ENCODE measurements around the gene SLC7A6OS. TPM values are rescaled to one million over a fixed set of nuclear protein-coding genes. Genes with fewer than 3 reads are reported as not detected.

SLC7A6OS gene
- polyA plus RNA-seq, 1 experiment: 10.9 TPM

DNA sequence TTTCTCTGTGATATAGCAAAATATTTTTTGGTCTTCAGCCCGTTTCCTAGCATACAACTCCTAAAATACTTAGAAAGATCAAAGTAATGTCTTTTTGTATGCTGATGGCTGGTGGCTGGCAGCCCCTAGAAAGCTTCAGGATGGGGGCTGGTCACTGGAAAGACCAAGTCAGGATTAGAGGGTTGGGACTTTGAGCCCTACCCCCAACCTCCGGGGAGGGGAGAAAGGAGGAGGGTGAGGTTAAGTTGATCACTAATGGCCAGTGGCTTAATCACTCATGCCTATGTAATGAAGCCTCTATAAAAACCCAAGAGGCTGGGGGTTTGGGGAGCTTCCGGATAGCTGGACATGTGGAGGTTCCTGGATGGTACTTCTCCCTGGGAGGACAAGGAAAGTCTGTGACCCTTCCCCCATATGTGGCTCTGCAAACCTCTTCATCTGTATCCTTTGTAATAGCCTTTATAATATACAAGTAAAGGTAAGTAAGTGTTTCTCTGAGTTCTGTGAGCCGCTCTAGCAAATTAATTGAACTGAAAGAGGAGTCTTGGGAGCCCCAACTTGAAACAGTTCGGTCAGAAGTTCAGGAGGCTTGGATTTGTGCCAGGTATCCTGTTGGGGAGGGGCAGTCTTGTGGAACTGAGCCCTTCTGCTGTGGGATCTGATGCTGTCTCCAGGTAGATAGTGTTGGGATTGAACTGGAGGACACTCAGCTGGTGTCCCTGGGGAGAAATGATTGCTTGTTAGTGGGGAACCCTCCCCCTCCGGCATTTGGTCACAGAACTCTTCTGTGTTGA is 42.9 kb downstream of the SLC7A6OS start:
- POLR2A ChIA-PET: no interaction called here
- H3K4me3 ChIP-seq (ENCODE audit: low read depth, low read length): no peak overlapping the region
- TF ChIP-seq, protein P1, sequence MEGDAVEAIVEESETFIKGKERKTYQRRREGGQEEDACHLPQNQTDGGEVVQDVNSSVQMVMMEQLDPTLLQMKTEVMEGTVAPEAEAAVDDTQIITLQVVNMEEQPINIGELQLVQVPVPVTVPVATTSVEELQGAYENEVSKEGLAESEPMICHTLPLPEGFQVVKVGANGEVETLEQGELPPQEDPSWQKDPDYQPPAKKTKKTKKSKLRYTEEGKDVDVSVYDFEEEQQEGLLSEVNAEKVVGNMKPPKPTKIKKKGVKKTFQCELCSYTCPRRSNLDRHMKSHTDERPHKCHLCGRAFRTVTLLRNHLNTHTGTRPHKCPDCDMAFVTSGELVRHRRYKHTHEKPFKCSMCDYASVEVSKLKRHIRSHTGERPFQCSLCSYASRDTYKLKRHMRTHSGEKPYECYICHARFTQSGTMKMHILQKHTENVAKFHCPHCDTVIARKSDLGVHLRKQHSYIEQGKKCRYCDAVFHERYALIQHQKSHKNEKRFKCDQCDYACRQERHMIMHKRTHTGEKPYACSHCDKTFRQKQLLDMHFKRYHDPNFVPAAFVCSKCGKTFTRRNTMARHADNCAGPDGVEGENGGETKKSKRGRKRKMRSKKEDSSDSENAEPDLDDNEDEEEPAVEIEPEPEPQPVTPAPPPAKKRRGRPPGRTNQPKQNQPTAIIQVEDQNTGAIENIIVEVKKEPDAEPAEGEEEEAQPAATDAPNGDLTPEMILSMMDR (IDR thresholded peaks at IDR 0.05; ENCODE audit: low read depth, low read length): no peak
- H3K27me3 ChIP-seq (ENCODE audit: control insufficient read depth, insufficient read depth, low read length): no peaks in the 10 kb centered on the region
- H3K9me3 ChIP-seq (ENCODE audit: control insufficient read depth, insufficient read depth, low read length): no peaks in the 10 kb centered on the region; the same call in 1 of the 2 replicates
- DNase-seq (ENCODE audit: low read depth, low spot score): no peak
- CTCF ChIA-PET: interaction anchor here (1.7 kb wide), 1 partner anchor 61 kb away, joined by 4 read pairs; no protein-coding TSS in a partner anchor
- H3K27ac ChIP-seq (ENCODE audit: low read depth, low read length): no peak overlapping the region

DNA sequence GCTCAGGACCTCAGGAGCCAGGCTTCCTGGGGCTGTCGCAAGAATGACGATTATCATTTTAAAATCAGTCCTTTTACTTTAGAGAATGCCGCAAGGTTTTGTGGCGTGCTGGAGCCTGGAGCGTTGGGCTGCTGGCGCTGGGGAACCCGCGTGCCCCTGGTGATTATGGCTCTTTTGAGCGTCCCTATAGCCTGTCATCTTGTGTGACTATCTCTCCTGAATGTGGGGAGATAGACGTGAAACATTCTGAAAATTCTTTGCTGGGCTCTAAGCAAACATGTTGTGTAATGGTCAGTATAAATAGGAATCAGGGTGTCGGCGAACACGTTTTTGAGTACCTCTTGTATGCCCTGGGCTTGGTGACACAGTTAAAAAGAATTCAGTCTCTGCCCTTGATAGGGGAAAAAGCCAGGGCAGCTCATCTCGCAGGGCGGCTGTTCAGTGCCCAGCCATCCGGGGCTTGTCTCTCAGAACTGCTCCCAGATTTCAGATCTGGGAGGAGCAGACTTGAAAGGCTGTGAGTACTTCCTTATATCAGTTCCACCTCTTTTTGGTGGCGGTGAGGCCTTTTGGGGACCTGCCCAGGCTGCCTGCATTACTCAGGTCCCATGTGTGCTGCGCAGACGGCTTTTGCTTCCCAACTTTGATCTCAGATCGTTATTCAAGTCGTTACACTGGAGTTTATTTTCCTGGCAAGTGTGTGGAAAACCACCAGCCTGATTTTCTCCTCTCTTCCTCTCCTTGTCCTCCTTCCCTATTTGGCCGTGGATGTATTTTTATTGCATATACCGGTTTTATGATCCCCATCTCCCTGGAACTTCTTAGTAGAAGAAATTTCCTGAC is 45.4 kb downstream of the SLC7A6OS start:
- TF ChIP-seq, protein P1 (IDR thresholded peaks at IDR 0.05; ENCODE audit: low read depth, low read length): no peak

DNA sequence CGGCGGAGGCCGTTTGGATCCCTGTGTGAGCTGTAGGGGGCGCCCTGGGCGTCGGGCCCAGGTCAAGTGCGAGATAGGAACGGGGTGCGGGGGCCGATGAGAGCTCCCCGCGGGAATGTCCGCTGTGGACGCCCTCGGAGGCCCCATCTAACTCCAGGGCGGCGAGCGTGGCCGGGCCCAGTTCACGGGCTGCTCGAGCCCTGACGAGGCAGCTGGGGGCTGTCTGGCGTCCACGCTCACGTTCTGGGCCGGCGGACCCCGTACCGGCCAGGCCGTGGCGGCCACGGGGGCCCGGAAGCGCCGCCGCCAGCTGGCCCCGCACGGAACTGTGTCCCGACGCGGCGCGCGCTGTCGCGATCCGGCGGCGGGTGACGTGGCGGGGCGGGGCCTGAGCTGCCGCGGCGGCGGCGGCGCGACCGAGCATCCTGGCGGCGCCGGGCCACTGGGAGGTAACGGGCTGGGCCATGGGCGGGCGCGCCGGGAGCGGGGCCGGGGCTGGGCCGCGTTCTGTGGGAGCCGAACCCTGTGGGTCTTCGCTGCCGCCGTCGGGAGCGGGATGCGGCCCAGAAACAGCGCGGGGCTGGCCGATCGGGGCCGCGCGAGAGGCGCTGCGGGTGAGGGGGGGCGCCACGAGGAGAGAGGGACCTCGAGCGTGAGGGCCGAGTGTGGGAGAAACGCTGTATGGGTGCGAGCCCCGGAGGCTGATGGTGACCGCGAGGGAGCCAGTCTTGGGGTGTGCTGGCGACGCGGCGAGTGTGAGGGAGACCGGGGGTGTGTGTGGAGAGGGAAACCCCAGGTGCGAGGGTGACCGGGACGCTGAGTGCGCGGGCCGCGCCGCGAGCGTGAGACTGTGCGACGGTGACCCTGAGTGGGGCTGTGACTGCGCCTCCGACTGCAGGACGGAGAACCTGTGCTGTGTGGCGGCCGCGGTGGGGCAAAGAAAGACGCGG is 46.3 kb downstream of the SLC7A6OS start, which contains the start of gene SLC7A6:
Gene SLC7A6, plus strand, starts transcription at position 399 of the 950 bp plus-strand sequence. CDS start 10,201 bp downstream, outside the sequence.
- Histone ChIP-seq H3K27ac (ENCODE audit: low read depth, low read length) (peak within 1 kb of the TSS; percentile 94), H3K4me3 (ENCODE audit: low read depth, low read length) (peak within 1 kb of the TSS; percentile 98), H3K9me3 (ENCODE audit: control insufficient read depth, insufficient read depth, low read length) (no peaks in the 10 kb centered on the region; the same call in 1 of the 2 replicates), H3K27me3 (ENCODE audit: control insufficient read depth, insufficient read depth, low read length) (no peaks in the 10 kb centered on the region)
- TF ChIP-seq, protein P1 (IDR thresholded peaks at IDR 0.05; ENCODE audit: low read depth, low read length): peak; percentile 73; the same call in 1 of the 2 replicates
- ChIA-PET CTCF (interaction anchor here (0.6 to 5.8 kb wide), 24 partner anchors 9 to 443 kb away, joined by 3 to 158 read pairs (median 4); partner anchors contain the start of genes PLA2G15, PRMT7 and SLC7A6OS), POLR2A (interaction anchor here (0.5 to 1.9 kb wide), 11 partner anchors 12 to 305 kb away, joined by 3 to 19 read pairs (median 4); partner anchors contain the start of genes NFATC3, PRMT7 and SLC7A6OS)
- DNase-seq (ENCODE audit: low read depth, low spot score): no peak

More for the DNA sequence above, 45.4 kb downstream of the SLC7A6OS start:
- Histone ChIP-seq H3K27me3 (ENCODE audit: control insufficient read depth, insufficient read depth, low read length) (no peaks in the 10 kb centered on the region), H3K4me3 (ENCODE audit: low read depth, low read length) (peak overlapping the region; percentile 98), H3K9me3 (ENCODE audit: control insufficient read depth, insufficient read depth, low read length) (no peaks in the 10 kb centered on the region; the same call in 1 of the 2 replicates), H3K27ac (ENCODE audit: low read depth, low read length) (peak overlapping the region; percentile 94)
- no peak for DNase-seq (ENCODE audit: low read depth, low spot score)
- ChIA-PET CTCF (interaction anchor here (5.8 kb wide), 1 partner anchor 60 kb away, joined by 158 read pairs; no protein-coding TSS in a partner anchor), POLR2A (interaction anchor here (0.5 to 1.9 kb wide), 2 partner anchors 22 to 23 kb away, joined by 5 to 9 read pairs; no protein-coding TSS in a partner anchor)

DNA sequence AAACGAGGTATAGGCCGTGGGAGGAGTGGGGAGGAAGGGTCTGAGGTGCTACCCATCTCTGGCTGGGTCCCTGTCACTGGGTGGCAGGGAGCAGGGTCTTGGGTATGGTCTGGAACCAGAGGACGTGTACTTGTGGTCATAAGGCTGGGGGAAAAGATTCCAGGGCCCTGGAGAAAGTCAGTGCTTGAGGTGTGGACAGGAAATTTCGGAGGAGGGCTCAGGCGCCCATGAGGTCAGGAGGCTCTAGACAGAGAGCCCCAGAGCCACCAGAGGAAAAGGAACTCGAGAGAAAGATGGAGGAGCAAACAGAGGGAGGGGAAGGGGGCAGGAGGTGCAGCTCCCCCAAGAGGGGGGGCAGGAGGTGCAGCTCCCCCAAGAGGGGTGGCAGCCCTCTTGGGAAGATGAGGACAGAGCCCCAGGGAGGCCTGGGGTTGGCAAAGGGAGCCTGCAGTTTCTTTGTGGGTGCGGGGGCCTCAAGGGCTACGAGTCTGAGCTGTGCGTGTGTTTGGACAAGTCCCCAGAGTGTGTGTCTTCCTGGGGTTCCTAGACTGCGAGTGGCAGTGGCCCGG is 47.1 kb downstream of the SLC7A6OS start:
- no peak for DNase-seq (ENCODE audit: low read depth, low spot score)
- POLR2A ChIA-PET: interaction anchor here (0.7 to 1.9 kb wide), 9 partner anchors 11 to 304 kb away, joined by 3 to 19 read pairs (median 4); partner anchors contain the start of genes NFATC3, PRMT7 and SLC7A6OS
- H3K27ac ChIP-seq (ENCODE audit: low read depth, low read length): peak overlapping the region; percentile 94
- H3K4me3 ChIP-seq (ENCODE audit: low read depth, low read length): peak overlapping the region; percentile 98
- no peaks in the 10 kb centered on the region for H3K27me3 ChIP-seq (ENCODE audit: control insufficient read depth, insufficient read depth, low read length)
- CTCF ChIA-PET: interaction anchor here (0.6 to 5.8 kb wide), 23 partner anchors 8 to 443 kb away, joined by 3 to 158 read pairs (median 5); partner anchors contain the start of genes PLA2G15, PRMT7 and SLC7A6OS
- TF ChIP-seq, protein P1 (IDR thresholded peaks at IDR 0.05; ENCODE audit: low read depth, low read length): no peak; the same call in 1 of the 2 replicates
- no peaks in the 10 kb centered on the region; the same call in 1 of the 2 replicates for H3K9me3 ChIP-seq (ENCODE audit: control insufficient read depth, insufficient read depth, low read length)

Data from AG04450 (cell line).